GM21360 (cell line): Measurements from ENCODE around the gene ABCF3.

ENCODE experiments used
- ATAC-seq: cut with Tn5 transposase; IDR thresholded peaks from one replicate; pipeline ENCODE4 v1.9.1; 2021; ENCODE audit warnings: mild to moderate bottlenecking, moderate library complexity; ENCODE audit not compliant: unreplicated experiment

The ABCF3 gene

DNA sequence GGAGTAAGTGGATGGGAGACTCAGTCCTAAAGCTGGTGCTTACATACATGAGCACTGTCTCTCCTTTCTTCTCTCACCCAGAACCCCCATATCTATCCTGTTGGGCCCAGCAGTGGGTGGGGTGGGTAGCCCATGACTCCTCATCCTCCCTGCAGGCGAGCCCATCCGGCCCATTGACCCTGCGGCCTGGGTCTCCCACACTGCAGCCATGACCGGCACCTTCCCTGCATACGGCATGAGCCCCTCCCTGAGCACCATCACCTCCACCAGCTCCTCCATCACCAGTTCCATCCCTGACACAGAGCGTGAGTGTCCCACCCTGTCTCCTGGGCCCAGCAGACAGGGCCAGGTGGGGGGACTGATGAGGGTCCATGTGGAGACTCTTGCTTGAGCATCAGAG lies 19.3 kb upstream of the ABCF3 start:
- no peak for ATAC-seq

DNA sequence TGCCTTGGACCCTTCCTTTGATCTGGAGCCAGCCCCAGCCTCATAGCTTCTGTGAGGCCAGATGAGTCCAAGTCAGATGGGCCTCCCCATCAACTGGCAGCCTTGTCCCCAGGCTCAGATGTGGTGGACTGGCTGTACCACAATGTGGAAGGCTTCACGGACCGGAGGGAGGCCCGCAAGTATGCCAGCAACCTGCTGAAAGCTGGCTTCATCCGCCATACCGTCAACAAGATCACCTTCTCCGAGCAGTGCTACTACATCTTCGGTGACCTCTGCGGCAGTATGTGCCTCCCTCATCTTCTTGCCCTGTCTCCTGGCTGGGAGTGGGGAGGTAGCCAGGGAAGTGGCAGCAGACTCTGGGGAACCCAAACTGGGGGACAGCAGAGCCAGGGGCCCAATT lies 18.2 kb upstream of the ABCF3 start:
- no peak for ATAC-seq

- ATAC-seq, result no peak
Measured at GRCh38 chr3:184168363-184169120, 17.5 kb upstream of the ABCF3 start.

GRCh38 chr3:184169896-184170875 lies 15.8 kb upstream of the ABCF3 start:
- no peak for ATAC-seq

DNA sequence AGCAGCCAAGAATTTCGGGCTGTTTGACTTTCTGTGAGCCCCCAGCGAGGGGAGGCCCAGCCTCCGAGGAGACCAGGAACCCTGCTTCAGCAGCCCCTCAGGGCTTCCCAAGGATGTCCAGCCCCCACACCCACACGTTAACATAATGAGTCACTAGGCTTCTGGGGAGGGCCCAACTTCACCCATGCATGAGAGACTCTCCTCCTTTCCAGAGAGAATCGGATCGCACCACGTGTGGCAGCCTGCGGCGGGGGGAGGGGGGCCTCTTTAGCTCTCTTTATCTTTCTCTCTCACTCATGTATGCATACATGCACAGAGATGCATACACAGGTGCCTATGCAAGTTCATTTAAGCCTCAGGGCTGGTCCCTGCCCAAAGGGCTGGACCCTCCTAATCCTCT lies 14.4 kb upstream of the ABCF3 start:
- no peak for ATAC-seq

DNA sequence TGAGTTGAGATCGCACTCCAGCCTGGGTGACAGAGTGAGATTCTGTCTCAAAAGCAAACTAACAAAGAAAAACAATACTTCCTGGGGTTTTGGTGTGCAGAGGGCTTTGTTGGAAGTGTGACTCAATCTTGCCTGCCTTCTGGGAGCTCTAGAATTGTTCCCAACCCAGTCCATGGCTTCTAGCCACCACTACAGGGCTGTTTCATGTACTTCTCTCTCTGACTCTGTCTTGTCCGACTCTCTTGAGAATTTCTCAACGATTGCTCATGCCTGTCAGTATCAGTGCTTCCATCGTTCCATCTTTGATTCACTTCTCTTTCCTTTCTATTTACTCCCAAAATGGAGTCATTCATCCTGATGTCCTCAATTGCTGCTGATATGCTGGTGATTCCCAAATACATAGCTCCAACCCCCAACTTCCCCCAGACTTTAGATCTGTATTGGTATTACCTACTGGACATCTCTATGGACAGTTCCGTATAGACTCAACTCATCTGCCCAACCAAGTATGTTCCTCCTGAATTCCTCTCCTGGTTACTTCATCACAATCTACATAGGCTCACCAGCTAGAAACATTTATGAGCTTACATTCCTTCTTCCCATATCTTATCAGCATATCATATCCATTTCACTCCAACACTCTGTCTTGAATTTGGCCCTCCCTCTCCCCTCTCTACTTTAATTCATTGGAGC lies 13.2 kb upstream of the ABCF3 start:
- ATAC-seq, result no peak

DNA sequence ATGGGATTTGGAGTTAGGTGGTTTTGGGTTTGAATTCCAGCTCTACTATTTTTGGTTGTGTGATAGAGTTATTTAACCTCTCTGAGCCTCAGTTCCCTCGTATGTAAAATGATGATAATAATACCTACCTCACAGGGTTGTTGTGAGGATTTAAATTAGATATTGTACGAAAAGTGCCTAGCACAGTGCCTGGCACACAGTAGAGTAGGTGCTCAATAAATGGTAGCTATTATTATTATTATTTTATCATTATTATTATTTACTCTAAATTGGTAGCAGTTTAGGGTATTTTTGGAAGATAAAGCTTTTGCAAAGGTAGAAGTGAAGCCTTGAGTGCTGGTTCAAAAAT lies 12.7 kb upstream of the ABCF3 start:
- ATAC-seq, result no peak

GRCh38 chr3:184174284-184174645 lies 11.7 kb upstream of the ABCF3 start:
- no peak for ATAC-seq

GRCh38 chr3:184174646-184175492 lies 11.1 kb upstream of the ABCF3 start, which contains the start of gene AP2M1:
AP2M1 (plus strand) TSS chr3:184174855; CDS start chr3:184176994, 2,139 bp downstream.
- ATAC-seq, result peak; percentile 93

GRCh38 chr3:184175506-184175905 lies 10.5 kb upstream of the ABCF3 start:
- no peak for ATAC-seq

GRCh38 chr3:184175981-184176376 lies 10.0 kb upstream of the ABCF3 start:
- no peak for ATAC-seq

- no peak for ATAC-seq
Measured at GRCh38 chr3:184176377-184177330, 9.3 kb upstream of the ABCF3 start.

DNA sequence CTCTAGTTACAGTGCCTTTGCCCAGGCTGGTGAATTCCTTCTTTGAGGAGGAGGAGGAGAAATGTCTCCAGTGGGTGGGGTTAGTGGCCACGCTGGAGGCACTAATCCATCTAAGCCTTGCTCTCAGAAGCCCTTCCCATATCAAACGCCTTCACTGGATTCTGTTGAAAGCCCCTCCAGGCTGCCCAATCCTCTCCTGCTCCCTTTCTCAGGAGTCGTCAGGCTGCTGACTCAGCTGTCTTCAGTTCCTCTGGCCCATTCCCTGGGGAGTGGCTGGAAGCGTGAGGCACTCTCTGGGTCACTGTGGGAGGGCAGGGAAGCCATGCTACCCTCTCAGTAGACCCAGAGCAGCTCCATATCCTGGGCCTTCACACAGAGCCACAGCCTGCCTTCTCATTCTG lies 8.7 kb upstream of the ABCF3 start:
- no peak for ATAC-seq

DNA sequence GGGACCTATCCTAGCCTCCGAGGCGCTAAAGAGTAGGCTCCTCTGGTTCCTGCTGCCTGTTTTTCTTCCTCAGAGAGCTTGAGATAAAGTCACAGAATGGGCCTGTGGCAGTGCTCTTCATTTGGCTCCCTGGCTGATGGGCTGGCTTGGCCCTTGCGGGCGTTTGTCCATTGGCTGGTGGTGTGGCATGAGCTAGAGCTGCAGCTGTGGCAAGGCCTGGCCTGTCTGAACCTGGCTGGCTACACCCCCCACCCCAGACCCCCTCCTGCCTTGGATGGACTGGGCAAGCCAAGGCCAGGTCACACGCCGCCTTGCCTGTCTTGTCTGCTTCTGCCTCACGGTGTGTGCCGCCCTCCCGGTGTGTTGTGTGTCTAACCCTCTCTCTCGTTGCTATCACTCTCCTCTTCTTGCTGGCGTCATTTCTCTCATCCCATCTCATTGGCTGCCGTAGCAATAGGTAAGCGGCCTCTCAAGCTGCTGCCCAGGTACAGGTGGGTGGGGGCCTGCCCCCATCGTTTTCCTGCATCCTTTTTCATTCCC lies 8.2 kb upstream of the ABCF3 start:
- ATAC-seq, result no peak

DNA sequence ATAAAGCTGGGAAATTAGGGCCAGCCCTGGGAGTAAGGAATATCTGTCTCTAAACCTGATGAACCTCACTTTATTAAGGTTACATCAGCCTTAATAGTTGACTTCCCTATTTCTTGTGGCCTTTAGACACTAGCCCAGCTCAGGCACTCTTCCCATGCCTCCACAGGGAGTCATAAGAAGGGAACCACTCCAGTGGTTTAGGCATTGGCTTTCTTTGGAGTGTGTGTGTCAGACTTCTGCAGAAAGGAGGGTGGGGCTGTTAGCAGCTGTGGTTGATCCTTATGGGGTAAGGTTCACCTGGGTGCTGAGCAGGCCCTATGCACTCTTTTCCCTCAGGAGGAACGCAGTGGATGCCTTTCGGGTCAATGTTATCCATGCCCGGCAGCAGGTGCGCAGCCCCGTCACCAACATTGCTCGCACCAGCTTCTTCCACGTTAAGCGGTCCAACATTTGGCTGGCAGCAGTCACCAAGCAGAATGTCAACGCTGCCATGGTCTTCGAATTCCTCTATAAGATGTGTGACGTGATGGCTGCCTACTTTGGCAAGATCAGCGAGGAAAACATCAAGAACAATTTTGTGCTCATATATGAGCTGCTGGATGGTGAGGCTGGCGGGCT lies 7.4 kb upstream of the ABCF3 start:
- ATAC-seq, result no peak

GRCh38 chr3:184180165-184180564 lies 5.8 kb upstream of the ABCF3 start:
- ATAC-seq, result no peak

- ATAC-seq, result no peak
Measured at GRCh38 chr3:184181596-184181995, 4.4 kb upstream of the ABCF3 start.

GRCh38 chr3:184183679-184184078 lies 2.3 kb upstream of the ABCF3 start:
- ATAC-seq, result no peak
